ENCODE measurements around the gene KL.

- TF ChIP-seq CTCF (IDR thresholded peaks at IDR 0.05; ENCODE audit: insufficient read depth, low read length) (no peak), REST (IDR thresholded peaks at IDR 0.05; ENCODE audit: insufficient replicate concordance, low read depth) (no peak), POLR2AphosphoS5 (IDR thresholded peaks at IDR 0.05; ENCODE audit: low read depth) (no peak)
Observed at GRCh38 chr13:33092073-33092987, 76.1 kb downstream of the KL start.

Measured in HL-60 (cell line).